ENCODE measurements around the gene DNAH9. TPM values are rescaled to one million over a fixed set of nuclear protein-coding genes. Genes with fewer than 3 reads are reported as not detected.
"Not testable (repeated sequence)": the region's sequence is repeated elsewhere in the genome, so short reads cannot be mapped to it uniquely, and the experiment has no call there.

The DNAH9 gene
- polyA plus RNA-seq, 5 donors = 2.3 to 9.3 (median 6.6) TPM

- peak; percentile 19 to 22 for DNase-seq
Observed at GRCh38 chr17:11900041-11900476, 301.8 kb downstream of the DNAH9 start.

- DNase-seq = no peak
Observed at GRCh38 chr17:11900655-11901054, 302.4 kb downstream of the DNAH9 start.

GRCh38 chr17:11901931-11902330, 303.7 kb downstream of the DNAH9 start:
- no peak for DNase-seq

GRCh38 chr17:11908711-11909146, 310.5 kb downstream of the DNAH9 start:
- no peak for DNase-seq

GRCh38 chr17:11909348-11909747, 311.1 kb downstream of the DNAH9 start:
- no peak for DNase-seq

GRCh38 chr17:11916091-11916490, 317.8 kb downstream of the DNAH9 start:
- no peak for DNase-seq

- no peak for DNase-seq
Observed at GRCh38 chr17:11917415-11917814, 319.1 kb downstream of the DNAH9 start.

GRCh38 chr17:11921296-11921695, 323.0 kb downstream of the DNAH9 start:
- no peak for DNase-seq

- DNase-seq = no peak
Observed at GRCh38 chr17:11922638-11923037, 324.4 kb downstream of the DNAH9 start.

- no peak for DNase-seq
Observed at GRCh38 chr17:11924076-11924475, 325.8 kb downstream of the DNAH9 start.

- no peak for DNase-seq
Observed at GRCh38 chr17:11925262-11926021, 327.2 kb downstream of the DNAH9 start.

- DNase-seq = no peak
Observed at GRCh38 chr17:11928436-11928835, 330.2 kb downstream of the DNAH9 start.

- DNase-seq = no peak
Observed at GRCh38 chr17:11932337-11932898, 334.1 kb downstream of the DNAH9 start.

- DNase-seq = peak; percentile 21 to 38
Observed at GRCh38 chr17:11935734-11936406, 337.6 kb downstream of the DNAH9 start.

- DNase-seq = no peak
Observed at GRCh38 chr17:11940904-11941303, 342.6 kb downstream of the DNAH9 start.

GRCh38 chr17:11943086-11943485, 344.8 kb downstream of the DNAH9 start:
- not testable (repeated sequence) for DNase-seq

GRCh38 chr17:11943759-11944347, 345.6 kb downstream of the DNAH9 start:
- DNase-seq = no peak

GRCh38 chr17:11944587-11944986, 346.3 kb downstream of the DNAH9 start:
- no peak for DNase-seq

GRCh38 chr17:11948789-11949188, 350.5 kb downstream of the DNAH9 start:
- peak in 1 of 2 donors; percentile 10 for DNase-seq

- DNase-seq = not testable (repeated sequence)
Observed at GRCh38 chr17:11949571-11949970, 351.3 kb downstream of the DNAH9 start.

- DNase-seq = no peak
Observed at GRCh38 chr17:11950771-11951519, 352.7 kb downstream of the DNAH9 start.

GRCh38 chr17:11952610-11953009, 354.3 kb downstream of the DNAH9 start:
- DNase-seq = no peak
